HFF-Myc (cell line): ENCODE data around the gene FRS3.

Source experiments
- DNase-seq: peaks from one replicate; pipeline ENCODE4 v3.0.0-alpha.2; 2011; ENCODE audit warnings: low read depth; ENCODE audit errors: extremely low read depth
- H3K4me3 ChIP-seq: replicated peaks from 2 replicates; pipeline ENCODE4 v1.5.1; 2011; ENCODE audit warnings: low read depth, mild to moderate bottlenecking, control low read depth, low read length
- TF ChIP-seq, protein P1 (sequence below): IDR thresholded peaks from 2 replicates; pipeline ENCODE4 v1.5.1; 2012; ENCODE audit warnings: mild to moderate bottlenecking, low read depth, low read length, control low read depth; ENCODE audit errors: missing control alignments

The FRS3 gene

DNA sequence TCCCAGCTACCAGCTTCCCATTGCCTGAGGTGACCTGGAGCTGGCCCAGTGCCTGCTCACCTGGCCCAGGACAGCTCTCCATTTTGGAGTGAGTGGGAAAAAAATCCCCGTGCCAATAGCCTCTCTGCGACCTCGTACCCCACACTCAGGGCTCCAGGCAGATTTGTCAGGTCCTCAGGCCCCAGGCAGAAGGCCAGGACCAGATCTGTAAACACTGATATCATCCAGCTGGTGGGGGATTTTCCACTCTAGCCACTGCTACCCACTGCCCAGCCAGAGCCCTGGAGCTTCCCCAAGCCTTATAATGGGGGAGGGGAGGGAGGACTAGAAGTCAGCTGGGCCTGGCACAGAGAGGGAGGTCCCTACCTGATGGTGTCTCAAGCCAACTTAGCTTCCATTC, 31.2 kb downstream of the FRS3 start:
- no peak overlapping the region for H3K4me3 ChIP-seq
- TF ChIP-seq, protein P1, sequence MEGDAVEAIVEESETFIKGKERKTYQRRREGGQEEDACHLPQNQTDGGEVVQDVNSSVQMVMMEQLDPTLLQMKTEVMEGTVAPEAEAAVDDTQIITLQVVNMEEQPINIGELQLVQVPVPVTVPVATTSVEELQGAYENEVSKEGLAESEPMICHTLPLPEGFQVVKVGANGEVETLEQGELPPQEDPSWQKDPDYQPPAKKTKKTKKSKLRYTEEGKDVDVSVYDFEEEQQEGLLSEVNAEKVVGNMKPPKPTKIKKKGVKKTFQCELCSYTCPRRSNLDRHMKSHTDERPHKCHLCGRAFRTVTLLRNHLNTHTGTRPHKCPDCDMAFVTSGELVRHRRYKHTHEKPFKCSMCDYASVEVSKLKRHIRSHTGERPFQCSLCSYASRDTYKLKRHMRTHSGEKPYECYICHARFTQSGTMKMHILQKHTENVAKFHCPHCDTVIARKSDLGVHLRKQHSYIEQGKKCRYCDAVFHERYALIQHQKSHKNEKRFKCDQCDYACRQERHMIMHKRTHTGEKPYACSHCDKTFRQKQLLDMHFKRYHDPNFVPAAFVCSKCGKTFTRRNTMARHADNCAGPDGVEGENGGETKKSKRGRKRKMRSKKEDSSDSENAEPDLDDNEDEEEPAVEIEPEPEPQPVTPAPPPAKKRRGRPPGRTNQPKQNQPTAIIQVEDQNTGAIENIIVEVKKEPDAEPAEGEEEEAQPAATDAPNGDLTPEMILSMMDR: no peak
- DNase-seq: no peak

- TF ChIP-seq, protein P1: no peak
- DNase-seq: no peak
- H3K4me3 ChIP-seq: no peak overlapping the region
Observed at GRCh38 chr6:41748102-41748477, 31.6 kb downstream of the FRS3 start.

DNA sequence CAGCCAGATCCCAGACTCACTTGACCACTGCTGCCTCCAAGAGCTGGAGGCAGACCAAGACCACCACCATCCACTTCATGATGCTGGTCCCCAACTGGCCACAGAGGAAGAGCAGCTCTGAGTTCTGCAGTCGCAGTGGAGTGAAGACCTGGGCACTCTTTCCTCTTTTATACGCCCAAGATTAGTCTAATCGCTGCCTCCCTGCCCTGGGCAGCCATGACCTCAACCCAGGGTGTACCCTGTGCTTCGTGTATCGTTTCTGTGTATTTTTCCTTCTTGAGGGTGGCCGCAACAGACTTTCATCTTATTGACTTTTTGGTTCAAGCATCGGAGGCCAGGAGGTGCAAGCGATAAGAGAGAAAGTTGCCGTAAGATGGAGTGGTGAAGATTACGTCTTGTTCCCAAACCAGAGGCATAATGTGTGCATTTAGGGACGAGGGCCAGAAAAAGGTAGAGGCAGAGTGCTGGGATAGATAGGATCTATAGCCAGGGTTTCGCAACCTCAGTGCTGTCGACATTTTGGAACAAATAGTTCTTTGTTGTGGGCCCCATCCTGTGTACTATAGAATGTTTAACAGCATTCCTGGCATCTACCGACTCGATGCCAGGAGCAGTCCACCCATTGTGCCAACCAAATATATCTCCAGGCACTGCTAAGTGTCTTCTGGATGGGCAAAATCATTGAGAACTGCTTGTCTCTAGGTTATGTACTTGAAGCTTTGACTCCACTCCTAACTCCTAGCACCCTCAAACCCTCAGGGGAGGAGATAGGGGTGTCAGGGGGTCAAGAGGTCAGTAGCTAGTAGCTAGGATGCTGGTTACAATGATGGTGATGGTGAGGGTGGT, 32.2 kb downstream of the FRS3 start, which contains the start of gene PGC:
TSS of gene PGC (minus strand) at position 142 of the 846 bp plus-strand sequence. CDS start at position 79, 63 bp downstream.
- DNase-seq: no peak
- TF ChIP-seq, protein P1: no peak
- H3K4me3 ChIP-seq: no peak within 1 kb of the TSS

DNA sequence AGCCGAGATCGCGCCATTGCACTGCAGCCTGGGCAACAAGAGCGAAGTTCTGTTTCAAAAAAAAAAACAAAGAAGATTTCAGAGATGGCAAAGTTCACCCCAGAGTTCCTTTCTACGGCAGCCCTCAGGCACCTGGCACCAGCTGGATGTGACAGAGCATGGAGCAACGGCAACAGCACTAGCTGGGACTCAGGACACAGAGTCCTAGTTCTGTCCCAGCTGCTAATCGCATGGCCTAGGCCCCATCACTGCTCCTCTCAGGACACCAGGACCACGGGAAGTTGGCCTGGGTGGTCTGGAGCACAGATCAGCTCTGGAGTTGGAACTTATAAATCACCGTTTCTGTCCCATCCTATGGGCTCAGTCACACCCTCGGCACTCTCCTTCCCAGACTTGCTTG, 33.6 kb downstream of the FRS3 start:
- TF ChIP-seq, protein P1: no peak
- DNase-seq: no peak
- H3K4me3 ChIP-seq: no peak overlapping the region

DNA sequence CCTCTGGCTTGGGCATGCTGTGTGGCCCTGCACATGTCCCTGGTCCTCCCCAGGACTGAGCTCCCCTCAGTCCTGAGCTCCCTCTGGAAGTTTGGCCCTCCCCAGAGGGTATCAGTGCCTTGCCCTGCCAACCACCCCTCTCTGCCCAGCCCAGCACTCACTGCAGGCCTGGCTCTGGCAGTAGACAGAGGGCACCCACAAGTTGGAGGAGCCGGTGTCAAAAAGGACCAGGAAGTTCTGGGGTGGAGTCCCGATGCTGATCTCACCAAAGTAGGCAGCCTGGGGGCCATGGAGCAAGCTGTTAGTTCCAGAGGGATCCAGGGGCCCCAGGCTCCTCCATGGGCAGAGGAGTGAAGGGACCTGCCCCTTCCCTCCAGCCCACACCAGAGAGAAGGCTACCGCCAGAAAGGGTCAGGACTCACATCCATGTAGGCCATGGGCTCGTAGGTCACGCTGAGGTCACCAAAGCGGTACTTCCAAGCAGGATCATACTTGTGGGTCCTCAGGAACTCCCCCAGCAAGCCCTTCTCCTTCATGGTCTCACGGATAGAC, 35.4 kb downstream of the FRS3 start:
- no peak overlapping the region for H3K4me3 ChIP-seq
- TF ChIP-seq, protein P1: no peak
- no peak for DNase-seq

DNA sequence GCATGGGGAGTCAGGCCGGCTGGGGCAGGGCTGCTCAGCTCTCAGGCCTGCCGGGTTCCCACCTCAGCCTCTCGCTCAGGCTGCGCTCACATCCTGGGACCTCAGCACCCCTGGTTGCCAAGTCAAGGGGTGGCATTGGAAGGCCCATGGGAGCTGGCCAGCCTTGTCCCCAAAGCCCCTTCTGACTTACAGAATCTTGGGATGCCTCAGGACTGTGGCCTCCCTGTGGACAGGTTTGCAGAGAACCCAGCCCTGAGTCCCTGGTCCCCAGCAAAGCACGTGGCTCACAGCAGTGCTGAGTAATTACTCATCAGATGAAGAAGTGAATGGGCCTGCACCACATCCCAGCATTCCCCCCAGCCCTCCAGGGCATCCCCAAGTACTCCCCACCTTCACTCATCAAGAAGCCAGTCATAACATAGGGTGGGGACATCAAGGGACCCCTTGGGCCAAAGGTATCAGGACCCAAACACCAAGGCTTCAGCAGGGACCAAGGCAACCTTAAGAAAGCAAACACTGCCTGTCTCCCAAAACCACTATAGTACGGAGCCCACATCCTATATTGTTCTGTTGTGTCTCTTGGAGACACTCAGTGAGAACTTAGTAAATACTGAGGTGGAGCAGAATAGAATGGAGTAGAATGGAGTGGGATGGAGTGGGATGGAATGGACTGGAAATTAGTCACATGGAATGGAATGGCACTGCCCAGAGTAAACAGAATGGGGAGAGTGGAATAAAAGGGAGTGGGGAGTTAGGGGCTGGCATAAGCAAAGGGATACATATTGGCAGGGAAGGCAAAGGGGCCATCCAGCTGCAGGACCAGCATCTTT, 36.1 kb downstream of the FRS3 start:
- no peak for DNase-seq
- TF ChIP-seq, protein P1: no peak
- no peak overlapping the region for H3K4me3 ChIP-seq
